ENCODE data around the gene FRS2. TPM values are rescaled to one million over a fixed set of nuclear protein-coding genes. Genes with fewer than 3 reads are reported as not detected.
"Not testable (repeated sequence)": the region's sequence is repeated elsewhere in the genome, so short reads cannot be mapped to it uniquely, and the experiment has no call there.

The FRS2 gene, protein sequence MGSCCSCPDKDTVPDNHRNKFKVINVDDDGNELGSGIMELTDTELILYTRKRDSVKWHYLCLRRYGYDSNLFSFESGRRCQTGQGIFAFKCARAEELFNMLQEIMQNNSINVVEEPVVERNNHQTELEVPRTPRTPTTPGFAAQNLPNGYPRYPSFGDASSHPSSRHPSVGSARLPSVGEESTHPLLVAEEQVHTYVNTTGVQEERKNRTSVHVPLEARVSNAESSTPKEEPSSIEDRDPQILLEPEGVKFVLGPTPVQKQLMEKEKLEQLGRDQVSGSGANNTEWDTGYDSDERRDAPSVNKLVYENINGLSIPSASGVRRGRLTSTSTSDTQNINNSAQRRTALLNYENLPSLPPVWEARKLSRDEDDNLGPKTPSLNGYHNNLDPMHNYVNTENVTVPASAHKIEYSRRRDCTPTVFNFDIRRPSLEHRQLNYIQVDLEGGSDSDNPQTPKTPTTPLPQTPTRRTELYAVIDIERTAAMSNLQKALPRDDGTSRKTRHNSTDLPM
- 18.0 TPM for total RNA-seq
- long read RNA-seq, result 0 reads

DNA sequence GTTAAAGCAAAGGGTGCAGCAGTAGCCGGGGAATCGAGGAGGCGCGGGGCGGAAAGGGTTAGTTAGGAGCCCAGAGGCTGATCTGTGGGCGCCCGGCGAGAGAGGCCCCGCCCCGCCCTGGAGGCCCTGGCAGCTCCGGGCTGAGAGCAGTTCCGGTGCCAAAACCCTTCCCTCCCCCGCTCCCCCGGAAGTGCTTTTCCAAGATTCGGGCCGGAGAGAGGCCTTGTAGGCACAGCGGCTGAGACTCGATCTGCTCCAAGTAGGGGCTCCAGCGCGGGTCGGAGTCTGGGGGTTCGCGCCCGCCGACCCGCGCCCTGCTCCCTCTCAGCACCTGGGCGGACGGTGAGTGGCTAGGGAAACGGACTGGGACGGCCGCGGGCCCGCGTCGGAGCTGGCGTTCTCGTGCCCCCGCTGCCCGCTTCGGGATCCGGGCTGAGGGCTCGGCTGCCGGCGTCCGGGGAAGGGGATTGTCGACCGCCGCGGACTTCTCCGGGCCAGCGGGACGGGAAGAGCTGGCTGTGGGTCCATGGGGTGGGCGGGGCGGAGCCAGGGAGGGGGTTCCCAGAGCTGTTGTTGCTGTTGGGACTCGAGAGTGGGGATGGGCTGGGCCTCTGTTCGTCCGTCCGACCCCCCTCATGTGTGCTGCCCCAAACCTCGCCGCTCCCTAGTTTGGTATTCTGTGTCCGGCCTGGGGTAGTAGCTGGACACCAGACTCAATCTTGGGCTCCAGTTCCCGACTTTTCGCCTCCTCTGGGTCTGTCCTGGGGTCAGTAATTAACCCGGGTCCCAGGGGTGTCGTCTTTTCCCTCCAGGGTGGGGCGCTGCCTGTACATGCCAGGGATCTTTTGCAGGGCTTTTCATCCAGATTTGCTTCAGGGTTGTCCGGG is at the start of gene FRS2:
FRS2 (plus strand) TSS at position 200 of the 887 bp plus-strand sequence. CDS start 98,643 bp downstream, outside the sequence.
- ATAC-seq (ENCODE audit: poor library complexity) (peak; percentile 99), DNase-seq (peak; percentile 94)
- intact Hi-C loops (cut with DNase I), result loop anchor here (5.0 to 10.0 kb wide), 2 partner anchors 54 to 102 kb away; no protein-coding TSS in a partner anchor

DNA sequence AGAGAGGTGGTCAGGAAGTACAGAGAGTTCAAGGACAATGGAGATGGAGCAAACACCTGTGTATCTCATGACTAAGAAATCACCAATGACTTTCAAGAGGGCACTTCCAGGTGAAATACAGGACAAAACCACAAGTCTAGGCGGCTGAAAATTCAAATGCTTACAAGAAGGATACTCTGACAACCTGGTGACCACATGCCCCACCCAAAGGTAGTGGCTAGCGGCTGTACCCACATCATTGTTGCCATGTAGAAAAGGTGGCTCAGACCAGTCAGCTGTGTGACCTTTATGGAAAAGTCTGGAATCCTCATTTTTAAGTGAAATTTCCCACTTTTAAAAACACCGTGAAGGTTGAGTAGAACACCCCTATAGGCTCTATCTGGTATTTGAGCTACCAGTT is 48.6 kb upstream of the FRS2 start:
- no peak for ATAC-seq (ENCODE audit: poor library complexity)
- no peak for DNase-seq
- intact Hi-C loops (cut with DNase I), result no loop called here

DNA sequence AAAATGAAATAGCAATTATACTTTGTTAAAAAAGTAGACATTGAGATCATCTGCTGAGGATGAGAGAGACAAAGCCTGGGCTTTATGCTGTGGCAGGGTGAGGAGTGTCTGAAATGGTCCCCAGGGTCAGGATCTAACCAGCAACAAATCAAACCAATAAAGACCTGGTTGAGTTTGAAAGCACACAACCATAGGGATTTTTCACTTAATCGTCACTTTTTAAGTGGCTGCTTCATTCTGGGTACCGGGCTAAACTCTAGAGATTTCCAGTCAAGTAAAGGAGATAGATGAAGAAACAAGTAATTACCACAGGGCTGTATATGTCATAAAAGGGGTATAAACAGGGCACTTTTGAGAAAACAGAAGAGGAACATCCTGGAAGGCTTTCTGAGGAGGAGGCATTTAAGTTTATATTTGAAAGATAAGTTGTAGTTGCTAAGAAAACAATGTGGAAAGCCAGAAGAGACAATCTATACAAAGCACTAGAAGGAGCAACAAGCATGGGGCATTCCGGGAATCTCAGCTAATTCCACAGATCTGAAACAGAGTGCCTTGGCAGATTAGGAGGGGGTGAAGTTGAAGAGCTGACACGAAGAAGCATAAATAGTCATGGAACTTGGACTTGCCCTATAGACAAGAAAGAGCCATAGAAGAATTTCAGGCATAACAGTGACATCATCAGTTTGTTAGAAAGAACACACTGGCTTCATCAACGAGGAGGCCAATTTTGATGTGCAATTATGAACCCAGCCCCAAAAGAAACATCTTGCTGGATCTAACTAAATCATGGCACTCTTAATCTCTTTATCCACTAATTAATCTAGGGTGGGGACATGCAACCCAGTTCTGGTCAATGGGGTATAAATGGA is 46.9 kb upstream of the FRS2 start:
- intact Hi-C loops (cut with DNase I), result no loop called here
- no peak for DNase-seq
- ATAC-seq (ENCODE audit: poor library complexity), result no peak

DNA sequence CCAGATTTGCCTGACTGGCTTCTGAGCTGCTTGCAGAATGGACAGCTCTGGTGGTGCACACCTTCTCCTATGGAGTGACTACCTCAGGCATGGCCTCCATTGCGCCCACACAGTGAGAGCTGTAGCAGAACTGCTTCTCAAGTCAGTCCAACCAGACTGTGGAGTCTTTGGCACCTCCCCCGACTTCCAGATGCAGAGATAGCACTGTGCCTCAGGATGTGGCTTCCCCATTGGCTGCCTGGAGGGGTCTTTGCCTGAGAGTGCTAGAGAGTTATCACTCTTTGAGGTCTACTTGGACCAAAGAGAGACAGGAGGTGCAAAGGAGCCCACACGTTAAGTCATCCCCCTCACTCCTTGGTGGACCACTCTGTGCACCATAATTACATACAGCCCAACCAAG is 44.8 kb upstream of the FRS2 start:
- intact Hi-C loops (cut with DNase I), result no loop called here
- no peak for ATAC-seq (ENCODE audit: poor library complexity)

DNA sequence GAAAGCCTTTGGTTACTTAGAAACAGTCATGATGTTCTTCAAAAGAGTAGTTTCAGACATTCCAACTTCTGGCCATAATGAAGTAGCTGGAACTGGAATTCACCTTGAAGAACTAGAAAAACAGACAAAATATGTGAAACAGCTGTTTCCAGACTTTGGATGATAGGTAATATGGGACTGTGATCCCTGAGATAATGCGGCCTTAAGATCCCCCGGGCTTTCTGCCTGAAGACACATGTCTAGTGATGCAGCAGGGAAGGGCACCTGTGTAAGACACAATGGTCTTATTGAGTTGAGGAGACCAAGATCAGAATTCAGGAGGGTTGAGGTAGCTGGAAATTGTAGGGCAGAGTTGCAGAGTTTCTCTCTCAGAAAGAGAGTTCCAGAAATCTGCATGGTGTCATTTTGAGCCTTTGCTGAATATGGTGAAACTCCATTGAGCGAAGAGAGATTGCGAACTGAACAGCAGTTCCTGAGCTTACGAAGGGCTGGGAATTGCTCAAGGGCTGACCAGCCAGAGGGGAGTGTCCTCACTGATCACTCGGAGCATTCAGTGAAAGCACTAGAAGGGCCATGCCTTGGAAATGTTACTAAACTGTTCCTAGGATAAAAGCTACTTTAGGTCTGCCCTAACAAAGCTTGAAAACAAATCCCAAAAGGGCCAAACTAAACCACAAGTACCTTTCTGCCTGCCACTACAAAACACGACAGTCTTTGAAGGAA is 41.7 kb upstream of the FRS2 start:
- no peak for DNase-seq
- intact Hi-C loops (cut with DNase I), result no loop called here
- no peak for ATAC-seq (ENCODE audit: poor library complexity)

More for the DNA sequence above, 44.8 kb upstream of the FRS2 start:
- no peak for DNase-seq

DNA sequence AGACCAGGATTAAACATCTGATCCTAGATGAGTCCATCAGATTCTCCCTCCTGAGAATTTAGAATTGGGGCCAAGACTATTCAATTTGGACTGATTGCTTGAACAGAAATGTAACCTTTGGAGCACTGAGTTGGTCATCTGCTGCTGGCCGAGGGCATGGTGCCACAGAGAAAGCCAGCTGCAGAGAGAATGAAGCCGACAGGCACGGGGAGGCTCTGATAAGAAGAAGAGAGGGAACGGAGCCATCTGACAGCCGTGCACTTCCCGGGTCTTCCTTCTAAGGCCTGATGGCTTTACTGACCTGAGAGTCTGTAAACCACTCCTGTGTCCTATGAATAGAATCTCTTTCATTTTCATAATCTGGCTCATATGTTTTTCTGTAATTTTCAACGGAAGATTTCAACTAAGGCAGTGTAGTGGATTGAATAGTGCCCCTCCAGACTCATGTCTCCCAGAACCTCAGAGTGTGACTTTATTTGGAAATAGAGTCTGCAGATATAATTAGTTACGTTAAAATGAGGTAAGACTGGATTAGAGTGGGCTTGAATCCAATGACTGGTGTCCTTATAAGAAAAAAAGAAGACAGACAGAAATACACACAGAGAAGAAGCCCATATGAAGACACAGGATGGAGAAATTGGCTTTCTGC is 39.1 kb upstream of the FRS2 start:
- intact Hi-C loops (cut with DNase I), result no loop called here
- peak; percentile 57 for DNase-seq
- ATAC-seq (ENCODE audit: poor library complexity), result peak; percentile 85

DNA sequence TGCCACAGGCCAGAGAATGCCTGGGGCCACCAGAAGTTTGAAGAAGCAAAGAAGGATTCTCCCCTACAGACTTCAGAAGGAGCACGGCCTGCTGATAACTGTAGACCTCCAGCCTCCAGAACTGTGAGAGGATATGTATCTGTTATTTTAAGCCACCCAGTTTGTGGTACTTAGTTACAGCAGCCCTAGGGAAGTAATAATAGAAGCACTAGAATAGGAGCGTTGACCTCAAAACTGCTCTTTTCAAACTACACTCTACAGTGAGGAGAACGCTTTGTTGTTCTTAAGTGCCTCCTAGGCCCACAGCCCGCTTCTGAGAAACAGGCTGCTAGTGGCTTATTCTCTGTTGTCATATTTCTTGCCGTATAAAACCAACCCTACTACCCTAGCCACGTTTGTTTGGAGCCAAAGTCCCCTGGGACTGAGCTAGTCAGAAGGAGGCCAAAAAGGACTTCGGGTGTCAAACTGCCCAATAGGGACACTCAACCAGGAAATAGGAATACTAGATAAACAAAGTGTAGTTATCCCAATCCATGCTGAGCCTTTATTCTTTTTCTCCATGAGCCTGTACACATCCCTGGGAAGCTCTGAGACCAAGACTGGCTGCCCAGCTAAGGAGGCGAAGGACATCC is 38.5 kb upstream of the FRS2 start:
- no peak for DNase-seq
- ATAC-seq (ENCODE audit: poor library complexity), result peak; percentile 79
- intact Hi-C loops (cut with DNase I), result no loop called here

DNA sequence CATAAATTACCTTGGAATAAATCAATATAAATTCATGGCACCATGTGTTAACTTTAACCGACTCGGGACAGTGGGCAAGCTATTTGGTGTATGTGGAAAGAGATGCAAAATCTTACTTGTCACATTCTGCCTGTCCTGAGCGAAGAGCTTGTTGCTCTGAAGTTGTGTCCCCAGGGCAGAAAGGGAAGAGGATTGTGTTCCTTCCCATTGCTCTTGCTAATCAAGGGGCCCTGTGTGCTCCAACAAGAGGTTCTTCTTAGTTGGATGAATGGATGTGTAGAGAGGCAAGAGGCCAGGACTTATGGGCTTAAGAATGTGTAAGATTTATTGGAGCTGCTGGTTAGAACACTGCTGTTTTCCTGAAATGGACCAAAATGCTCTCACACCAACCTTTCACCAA is 36.5 kb upstream of the FRS2 start:
- DNase-seq (no peak), ATAC-seq (ENCODE audit: poor library complexity) (no peak)
- intact Hi-C loops (cut with DNase I), result no loop called here

DNA sequence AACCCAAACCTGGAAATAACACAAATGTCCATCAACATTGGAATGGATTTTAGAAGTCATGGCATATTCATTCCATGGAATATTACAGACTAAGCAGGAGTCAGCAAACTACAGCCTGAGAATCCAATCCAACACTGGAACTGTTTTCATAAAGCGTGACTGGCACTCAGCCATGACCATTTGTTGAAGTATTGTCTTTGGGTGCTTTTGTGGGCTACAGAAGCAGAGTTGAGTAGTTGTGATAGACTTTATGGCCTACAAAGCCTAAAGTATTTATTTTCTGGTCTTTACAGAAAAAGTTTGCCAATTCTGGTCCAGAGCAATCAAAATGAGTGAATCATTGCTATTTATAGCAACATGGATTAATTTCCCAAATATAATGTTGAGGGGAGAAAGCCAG is 34.5 kb upstream of the FRS2 start:
- ATAC-seq (ENCODE audit: poor library complexity), result no peak
- intact Hi-C loops (cut with DNase I), result no loop called here

DNA sequence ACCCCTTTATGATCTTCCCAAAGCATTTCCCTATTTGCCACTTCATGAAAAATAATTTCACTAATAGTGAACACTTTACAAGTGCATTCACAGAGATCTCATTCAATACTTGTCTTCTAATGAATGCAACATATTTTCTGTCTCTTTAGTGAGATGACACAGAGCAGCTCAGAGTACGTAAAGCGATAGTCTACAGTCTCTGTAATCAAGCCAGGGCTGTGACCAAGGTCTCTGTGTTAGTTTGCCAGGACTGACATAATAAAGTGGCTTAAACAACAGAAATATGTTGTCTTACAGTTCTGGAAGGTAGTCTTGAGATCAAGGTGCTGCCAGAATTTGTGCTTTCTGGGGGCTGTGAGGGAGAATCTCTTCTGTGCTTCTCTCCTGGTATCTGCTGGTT is 33.1 kb upstream of the FRS2 start:
- intact Hi-C loops (cut with DNase I), result no loop called here
- DNase-seq (no peak), ATAC-seq (ENCODE audit: poor library complexity) (no peak)

More for the DNA sequence above, 34.5 kb upstream of the FRS2 start:
- DNase-seq, result no peak

DNA sequence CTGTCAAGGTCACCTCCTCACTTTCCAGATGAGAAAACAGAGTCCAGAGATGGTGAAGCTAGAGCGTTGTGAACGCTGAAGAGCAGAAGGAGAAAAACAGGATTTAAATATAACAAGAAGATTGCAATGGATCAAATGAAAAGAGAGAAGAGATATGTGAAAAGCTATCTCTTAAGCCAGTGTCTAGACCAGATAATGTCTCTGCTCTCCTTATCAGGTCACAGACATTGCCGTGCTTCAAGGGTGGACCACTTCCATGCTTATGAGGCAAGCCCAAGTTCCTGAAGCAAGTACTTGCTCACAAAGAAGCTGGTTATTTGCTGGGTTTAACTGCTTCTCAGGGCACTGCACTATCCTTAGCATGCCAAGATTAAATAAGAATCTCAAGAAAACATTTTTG is 31.6 kb upstream of the FRS2 start:
- ATAC-seq (ENCODE audit: poor library complexity) (no peak), DNase-seq (no peak)
- intact Hi-C loops (cut with DNase I), result no loop called here

DNA sequence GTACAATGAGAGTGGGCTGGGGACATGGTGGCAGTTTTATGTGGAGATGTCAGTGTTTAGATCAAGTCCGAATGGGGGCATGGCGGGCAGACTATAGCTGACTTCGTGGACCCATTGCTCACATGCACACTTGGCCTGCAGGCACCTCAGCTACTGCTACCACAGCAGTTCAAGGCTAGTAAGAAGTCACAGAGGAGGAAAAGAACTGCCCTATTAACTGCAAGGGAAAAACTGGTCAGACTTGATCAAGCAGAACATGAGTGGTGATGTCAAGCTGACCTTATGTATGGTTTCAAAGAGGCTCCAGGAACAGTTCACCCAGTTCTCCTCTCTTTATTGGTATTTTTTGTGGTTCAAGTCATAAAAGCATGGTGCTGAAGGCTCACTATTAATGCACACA is 30.2 kb upstream of the FRS2 start:
- ATAC-seq (ENCODE audit: poor library complexity) (no peak), DNase-seq (no peak)
- intact Hi-C loops (cut with DNase I), result no loop called here

DNA sequence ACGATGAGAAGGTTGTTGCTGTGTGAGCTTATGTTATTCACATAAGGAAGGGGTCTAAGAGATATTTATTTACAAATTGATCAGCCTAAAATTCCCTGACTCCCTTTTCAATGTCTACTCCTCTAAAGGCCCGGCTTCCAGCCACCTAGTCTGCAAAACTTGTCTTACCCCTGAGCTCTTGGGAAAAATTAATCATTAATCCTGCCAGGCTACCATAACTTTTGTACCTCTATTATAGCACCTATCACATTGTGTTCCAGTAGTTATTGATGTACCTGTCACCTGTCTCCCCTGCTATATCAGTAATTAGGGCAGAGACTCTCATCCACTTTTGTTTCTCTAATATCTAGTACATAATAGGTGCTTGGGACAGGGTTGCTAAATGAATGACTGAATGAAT is 29.3 kb upstream of the FRS2 start:
- DNase-seq (no peak), ATAC-seq (ENCODE audit: poor library complexity) (no peak)
- intact Hi-C loops (cut with DNase I), result no loop called here

DNA sequence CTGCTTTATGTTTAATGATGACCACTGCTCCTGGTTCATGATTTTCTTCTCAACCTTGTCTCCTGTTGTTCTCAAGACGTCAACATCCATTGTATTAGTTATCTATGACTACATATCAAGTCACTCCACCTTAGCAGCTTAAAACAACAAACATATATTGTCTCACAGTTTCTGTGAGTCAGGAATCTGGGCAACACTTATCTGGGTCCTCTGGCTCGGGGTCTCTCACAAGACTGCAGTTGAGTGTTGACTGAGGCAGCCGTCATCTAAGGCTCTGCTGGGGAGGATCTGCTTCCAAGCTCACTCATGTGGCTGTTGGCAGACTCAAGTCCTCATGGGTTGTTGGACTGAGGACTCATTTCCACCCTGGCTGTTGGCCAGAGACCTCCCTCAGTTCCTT is 27.3 kb upstream of the FRS2 start:
- DNase-seq, result no peak
- intact Hi-C loops (cut with DNase I), result no loop called here
- no peak for ATAC-seq (ENCODE audit: poor library complexity)

DNA sequence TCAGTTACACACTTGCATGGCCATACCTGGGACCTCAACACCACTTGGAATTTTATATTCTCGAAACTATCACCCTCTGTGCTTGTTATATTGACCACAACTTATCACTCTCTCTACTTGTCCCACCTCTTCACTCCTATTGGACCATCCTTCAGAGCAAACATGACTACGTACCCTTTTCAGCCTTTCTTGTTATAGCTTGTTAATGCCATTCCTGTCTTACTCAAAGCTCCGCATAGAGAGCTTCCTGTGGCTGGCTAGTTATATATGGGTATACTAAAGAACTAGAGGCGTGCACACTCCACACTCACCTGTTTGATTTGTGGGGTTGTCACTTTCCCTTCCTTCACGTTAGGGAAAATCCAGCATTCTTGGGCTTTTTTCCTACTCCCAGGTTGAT is 26.3 kb upstream of the FRS2 start:
- intact Hi-C loops (cut with DNase I), result no loop called here
- ATAC-seq (ENCODE audit: poor library complexity), result no peak
- no peak for DNase-seq

DNA sequence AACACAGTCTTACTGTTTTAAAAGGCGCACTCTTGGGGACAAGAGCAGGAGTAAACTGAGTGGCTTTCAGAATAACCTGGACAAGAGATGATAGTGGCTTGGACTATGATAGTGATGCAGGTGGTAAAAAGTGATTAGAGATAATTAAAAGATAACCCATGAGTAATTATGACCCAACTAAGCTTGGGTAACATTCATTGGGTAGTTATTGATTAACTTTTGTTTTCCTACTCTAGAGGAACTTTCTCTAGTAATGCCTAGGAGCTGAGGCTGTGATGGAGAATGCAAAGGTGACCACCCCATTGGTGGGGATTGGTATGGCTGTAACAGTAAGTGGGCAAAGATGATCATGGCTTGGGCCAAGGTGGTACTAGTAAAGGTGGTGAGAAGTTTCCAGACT is 22.3 kb upstream of the FRS2 start:
- DNase-seq (no peak), ATAC-seq (ENCODE audit: poor library complexity) (no peak)
- intact Hi-C loops (cut with DNase I), result no loop called here

DNA sequence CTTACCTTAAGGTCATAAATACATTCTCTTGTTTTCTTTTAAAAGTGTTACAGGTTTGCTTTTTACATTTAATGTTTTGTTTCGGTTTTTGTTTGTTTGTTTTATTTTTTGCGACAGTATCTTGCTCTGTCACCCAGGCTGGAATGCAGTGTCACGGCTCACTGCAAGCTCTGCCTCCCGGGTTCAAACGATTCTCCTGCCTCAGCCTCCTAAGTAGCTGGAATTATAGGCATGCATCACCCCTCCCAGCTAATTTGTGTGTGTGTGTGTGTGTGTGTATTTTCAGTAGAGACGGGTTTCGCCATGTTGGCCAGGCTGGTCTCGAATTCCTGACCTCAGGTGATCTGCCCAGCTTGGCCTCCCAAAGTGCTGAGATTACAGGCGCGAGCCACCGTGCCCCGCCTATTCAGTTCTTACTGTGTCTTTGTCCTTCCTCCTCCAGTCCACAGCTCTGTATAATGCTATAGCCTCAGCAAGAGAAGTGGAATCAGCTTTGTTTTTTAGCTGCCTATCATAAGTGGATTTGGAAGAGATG is 17.5 kb upstream of the FRS2 start:
- DNase-seq; ATAC-seq (ENCODE audit: poor library complexity); intact Hi-C loops (cut with DNase I): not testable (repeated sequence)

Data from Right ventricle myocardium superior (tissue), 1 donor.